HG02870 (cell line): ENCODE measurements around the gene SYNPO2.
A peak's percentile ranks its signal among the peaks of the same experiment; 100 is the strongest.
"Not testable (repeated sequence)": the region's sequence is repeated elsewhere in the genome, so short reads cannot be mapped to it uniquely, and the experiment has no call there.

Experiments
- ATAC-seq: cut with Tn5 transposase; IDR thresholded peaks from one replicate; pipeline ENCODE4 v1.9.1; 2021; ENCODE audit warnings: mild to moderate bottlenecking, moderate library complexity; ENCODE audit not compliant: unreplicated experiment

The SYNPO2 gene

GRCh38 chr4:118969359-118969758 is 80.7 kb downstream of the SYNPO2 start:
- no peak for ATAC-seq

- no peak for ATAC-seq
These were observed 83.5 kb downstream of the SYNPO2 start for GRCh38 chr4:118972167-118972566.

- ATAC-seq, result no peak
These were observed 84.6 kb downstream of the SYNPO2 start for GRCh38 chr4:118973295-118973694.

- no peak for ATAC-seq
These were observed 86.1 kb downstream of the SYNPO2 start for GRCh38 chr4:118974758-118975157.

GRCh38 chr4:118975449-118976192 is 87.0 kb downstream of the SYNPO2 start:
- no peak for ATAC-seq

- not testable (repeated sequence) for ATAC-seq
These were observed 87.5 kb downstream of the SYNPO2 start for GRCh38 chr4:118976193-118976560.

- not testable (repeated sequence) for ATAC-seq
These were observed 88.4 kb downstream of the SYNPO2 start for GRCh38 chr4:118977100-118977499.

- no peak for ATAC-seq
These were observed 91.1 kb downstream of the SYNPO2 start for GRCh38 chr4:118979712-118980111.

GRCh38 chr4:118981171-118981838 is 92.7 kb downstream of the SYNPO2 start:
- no peak for ATAC-seq

- ATAC-seq, result peak; percentile 92
These were observed 93.3 kb downstream of the SYNPO2 start for GRCh38 chr4:118981839-118982381.

- ATAC-seq, result no peak
These were observed 94.6 kb downstream of the SYNPO2 start for GRCh38 chr4:118983293-118983692.

- no peak for ATAC-seq
These were observed 95.2 kb downstream of the SYNPO2 start for GRCh38 chr4:118983831-118984230.

- ATAC-seq, result no peak
These were observed 96.7 kb downstream of the SYNPO2 start for GRCh38 chr4:118985170-118986000.

- ATAC-seq, result no peak
These were observed 99.4 kb downstream of the SYNPO2 start for GRCh38 chr4:118987959-118988634.

GRCh38 chr4:118988635-118988972 is 100.0 kb downstream of the SYNPO2 start:
- no peak for ATAC-seq

- no peak for ATAC-seq
These were observed 100.7 kb downstream of the SYNPO2 start for GRCh38 chr4:118989098-118990080.

GRCh38 chr4:118991686-118992085 is 103.0 kb downstream of the SYNPO2 start:
- ATAC-seq, result peak; percentile 57

GRCh38 chr4:118992149-118992548 is 103.5 kb downstream of the SYNPO2 start:
- no peak for ATAC-seq

- ATAC-seq, result no peak
These were observed 104.7 kb downstream of the SYNPO2 start for GRCh38 chr4:118993333-118993732.

- no peak for ATAC-seq
These were observed 105.4 kb downstream of the SYNPO2 start for GRCh38 chr4:118994030-118994429.
